CD4-positive, alpha-beta memory T cell (primary cell): ENCODE data around the gene SLC37A4. TPM values are rescaled to one million over a fixed set of nuclear protein-coding genes. Genes with fewer than 3 reads are reported as not detected.
"Not testable (repeated sequence)": the region's sequence is repeated elsewhere in the genome, so short reads cannot be mapped to it uniquely, and the experiment has no call there.

Experiments
- CTCF ChIA-PET: fragments of 350-600 bp; sonication (Branson Sonifier 250); formaldehyde crosslinking; loops from one replicate; lab custom pipeline; 2021; ENCODE audit warnings: inconsistent platforms; ENCODE audit not compliant: partially characterized antibody; lab: Charles Lee
- POLR2A ChIA-PET: fragments of 350-600 bp; sonication (Branson Sonifier 250); formaldehyde crosslinking; loops from one replicate; lab custom pipeline; 2021; ENCODE audit not compliant: partially characterized antibody; lab: Charles Lee
- DNase-seq, 5 donors: peaks; one replicate each; pipeline versions ENCODE4 v3.0.0 to v3.0.0-alpha.2; 2020 to 2022; ENCODE audit warnings: mixed read lengths in 1 of 5
- H3K27ac ChIP-seq: one replicate; pipeline ENCODE4 v1.7.0; 2013; ENCODE audit warnings: low read depth, low read length
- H3K27me3 ChIP-seq: 2 replicates; pipeline ENCODE4 v1.7.0; 2013; ENCODE audit warnings: mild to moderate bottlenecking, low read length, moderate library complexity; ENCODE audit not compliant: insufficient read depth
- H3K36me3 ChIP-seq: 2 replicates; pipeline ENCODE4 v1.7.0; 2013; ENCODE audit warnings: mild to moderate bottlenecking, low read length, moderate library complexity; ENCODE audit not compliant: insufficient read depth
- H3K4me1 ChIP-seq: 2 replicates; pipeline ENCODE4 v1.7.0; 2013; ENCODE audit warnings: mild to moderate bottlenecking, low read length, moderate library complexity; ENCODE audit not compliant: insufficient read depth
- H3K4me3 ChIP-seq, 2 donors: one replicate each; pipeline ENCODE4 v1.7.0; 2013; ENCODE audit warnings: low read length in 2 of 2, mild to moderate bottlenecking in 1 of 2
- H3K9me3 ChIP-seq, 2 donors: one replicate each; pipeline ENCODE4 v1.7.0; 2013; ENCODE audit warnings: low read length in 2 of 2, control low read depth in 1 of 2; ENCODE audit not compliant: control insufficient read depth in 1 of 2
- H3K27ac Mint-ChIP-seq, 7 donors: one replicate each; pipeline ENCODE4 v1.8.0; 2020 to 2021; ENCODE audit warnings: mixed read lengths in 7 of 7, mild to moderate bottlenecking in 6 of 7, inconsistent platforms in 3 of 7, moderate library complexity in 3 of 7
- H3K27me3 Mint-ChIP-seq, 2 donors: one replicate each; pipeline ENCODE4 v1.8.0; 2020 to 2021; ENCODE audit warnings: mixed read lengths in 2 of 2
- H3K36me3 Mint-ChIP-seq, 2 donors: one replicate each; pipeline ENCODE4 v1.8.0; 2020 to 2021; ENCODE audit warnings: mixed read lengths in 2 of 2, inconsistent platforms in 1 of 2, mild to moderate bottlenecking in 1 of 2
- H3K4me1 Mint-ChIP-seq, 4 donors: one replicate each; pipeline ENCODE4 v1.8.0; 2020 to 2021; ENCODE audit warnings: mixed read lengths in 4 of 4, mild to moderate bottlenecking in 1 of 4
- H3K4me3 Mint-ChIP-seq, 8 donors: one replicate each; pipeline ENCODE4 v1.8.0; 2020 to 2021; ENCODE audit warnings: mixed read lengths in 8 of 8, mild to moderate bottlenecking in 7 of 8, moderate library complexity in 6 of 8, inconsistent platforms in 3 of 8
- H3K9me3 Mint-ChIP-seq, 8 donors: one replicate each; pipeline ENCODE4 v1.8.0; 2020 to 2021; ENCODE audit warnings: mixed read lengths in 8 of 8, mild to moderate bottlenecking in 5 of 8, inconsistent platforms in 3 of 8, moderate library complexity in 1 of 8
- intact Hi-C: fragments of 100-400 bp; cut with micrococcal nuclease; formaldehyde crosslinking; loops from one replicate; pipeline ENCODE4 v1.15.1; 2023
- polyA plus RNA-seq, 2 donors: library from polyadenylated mRNA; unstranded; fragments of 300-500 nt; fragmentation: Illumina TruSeq; gene quantifications; one replicate each; pipeline ENCODE4 v1.2.3, GENCODE V29; 2021
- total RNA-seq, 2 experiments: library from RNA; stranded (reverse); gene quantifications; one replicate each; pipeline ENCODE4 v1.2.3, GENCODE V29; 2021

The SLC37A4 gene
- total and polyA plus RNA-seq, 4 experiments from 2014 or later, result 10.6 to 14.8 (median 13.8) TPM

DNA sequence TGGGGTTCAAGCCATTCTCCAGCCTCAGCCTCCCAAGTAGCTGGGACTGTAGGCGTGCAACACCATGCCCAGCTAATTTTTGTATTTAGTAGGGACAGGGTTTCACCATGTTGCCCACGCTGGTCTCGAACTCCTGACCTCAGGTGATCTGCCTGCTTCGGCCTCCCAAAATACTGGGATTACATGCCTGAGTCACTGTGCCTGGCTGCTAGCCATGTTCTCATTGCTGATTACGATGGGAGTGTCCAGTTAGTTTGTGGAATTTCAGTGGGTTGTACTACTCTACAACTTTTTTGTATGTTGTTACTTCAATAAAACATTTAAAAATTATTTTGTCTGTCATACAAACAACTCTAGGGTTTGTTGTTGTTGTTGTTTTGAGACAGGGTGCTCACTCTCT is 32.1 kb upstream of the SLC37A4 start:
- Histone ChIP-seq H3K27me3 (no peaks in the 10 kb centered on the region), H3K4me1 (peaks cover 29% of the 10 kb centered on the region), H3K27ac (no peak overlapping the region), H3K36me3 (no peaks in the 10 kb centered on the region), H3K4me3 (no peak overlapping the region), H3K9me3 (no peaks in the 10 kb centered on the region)
- Mint-ChIP-seq H3K4me1 (peaks cover 17 to 37% (median 32%) of the 10 kb centered on the region in 4 donors), H3K4me3 (no peak overlapping the region), H3K36me3 (peaks cover 0 to 13% of the 10 kb centered on the region in 2 donors), H3K27me3 (no peaks in the 10 kb centered on the region), H3K9me3 (no peaks in the 10 kb centered on the region), H3K27ac (no peak overlapping the region)
- ChIA-PET CTCF (interaction anchor here (0.6 to 3.3 kb wide), 5 partner anchors 11 to 259 kb away, joined by 3 to 11 read pairs (median 3); no protein-coding TSS in a partner anchor), POLR2A (interaction anchor here (3.3 kb wide), 1 partner anchor 32 kb away, joined by 11 read pairs; a partner anchor contains a TSS)
- intact Hi-C loops, result no loop called here
- no peak for DNase-seq

- Mint-ChIP-seq H3K4me3 (no peak overlapping the region), H3K4me1 (peaks cover 11 to 35% (median 27%) of the 10 kb centered on the region in 4 donors), H3K27ac (peak overlapping the region in 1 of 7 donors; percentile 8), H3K9me3 (no peaks in the 10 kb centered on the region), H3K36me3 (peaks cover 0 to 15% of the 10 kb centered on the region in 2 donors), H3K27me3 (no peaks in the 10 kb centered on the region)
- CTCF ChIA-PET, result interaction anchor here (1.1 to 3.3 kb wide), 4 partner anchors 14 to 135 kb away, joined by 3 to 11 read pairs (median 4); no protein-coding TSS in a partner anchor
- no peak overlapping the region for H3K4me3 ChIP-seq
- no peaks in the 10 kb centered on the region for H3K9me3 ChIP-seq
- H3K36me3 ChIP-seq, result no peaks in the 10 kb centered on the region
- peaks cover 25% of the 10 kb centered on the region for H3K4me1 ChIP-seq
- POLR2A ChIA-PET, result interaction anchor here (1.1 to 3.3 kb wide), 3 partner anchors 30 to 61 kb away, joined by 3 to 11 read pairs (median 4); partner anchors contain the start of gene SLC37A4
- DNase-seq, result no peak
- H3K27ac ChIP-seq, result no peak overlapping the region
- no peaks in the 10 kb centered on the region for H3K27me3 ChIP-seq
- intact Hi-C loops, result no loop called here
Observed at GRCh38 chr11:119061256-119061655, 30.6 kb upstream of the SLC37A4 start.

GRCh38 chr11:119059128-119059527 is 28.5 kb upstream of the SLC37A4 start:
- DNase-seq, intact Hi-C loops, CTCF ChIA-PET, H3K4me3 ChIP-seq, H3K27me3 Mint-ChIP-seq, H3K27me3 ChIP-seq, H3K9me3 Mint-ChIP-seq, H3K9me3 ChIP-seq, H3K27ac ChIP-seq: not testable (repeated sequence)
- H3K4me1 Mint-ChIP-seq, result peaks cover 13 to 37% (median 29%) of the 10 kb centered on the region in 4 donors
- H3K27ac Mint-ChIP-seq, result peak overlapping the region in 1 of 7 donors; percentile 88
- POLR2A ChIA-PET, result interaction anchor here (1.0 kb wide), 1 partner anchor 8 kb away, joined by 3 read pairs; no protein-coding TSS in a partner anchor
- H3K36me3 Mint-ChIP-seq, result peaks cover 13 to 31% of the 10 kb centered on the region in 2 donors
- Histone ChIP-seq H3K4me1 (peaks cover 21% of the 10 kb centered on the region), H3K36me3 (peaks cover 13% of the 10 kb centered on the region)
- peak overlapping the region in 2 of 8 donors; percentile 14 to 51 for H3K4me3 Mint-ChIP-seq

GRCh38 chr11:119057000-119057769 is 26.5 kb upstream of the SLC37A4 start, which contains the start of gene HYOU1:
Gene HYOU1, minus strand, starts transcription at chr11:119057205. Its CDS starts 1,045 bp downstream, at chr11:119056160.
- Histone ChIP-seq H3K36me3 (peaks cover 33% of the 10 kb centered on the region), H3K4me1 (peaks cover 25% of the 10 kb centered on the region), H3K27ac (peak within 1 kb of the TSS; percentile 91), H3K27me3 (no peaks in the 10 kb centered on the region), H3K4me3 (peak within 1 kb of the TSS; percentile 82 to 87), H3K9me3 (no peaks in the 10 kb centered on the region)
- Mint-ChIP-seq H3K9me3 (no peaks in the 10 kb centered on the region), H3K27me3 (no peaks in the 10 kb centered on the region), H3K4me1 (peaks cover 20 to 52% (median 39%) of the 10 kb centered on the region in 4 donors), H3K27ac (peak within 1 kb of the TSS; percentile 91 to 98 (median 97)), H3K36me3 (peaks cover 29 to 49% of the 10 kb centered on the region in 2 donors), H3K4me3 (peak within 1 kb of the TSS; percentile 92 to 98 (median 97))
- ChIA-PET POLR2A (interaction anchor here (0.8 to 5.3 kb wide), 24 partner anchors 9 to 266 kb away, joined by 3 to 67 read pairs (median 6); partner anchors contain the start of genes C2CD2L, CBL, CENATAC and DDX6), CTCF (interaction anchor here (0.9 to 2.5 kb wide), 12 partner anchors 10 to 265 kb away, joined by 3 to 17 read pairs (median 4); partner anchors contain the start of genes DPAGT1, HINFP, SLC37A4 and VPS11)
- DNase-seq, result peak; percentile 98
- intact Hi-C loops, result loop anchor here (1.0 to 2.0 kb wide), 7 partner anchors 10 to 140 kb away; partner anchors contain the start of genes CENATAC, DPAGT1, RPS25 and SLC37A4

GRCh38 chr11:119056421-119056999 is 25.8 kb upstream of the SLC37A4 start:
- H3K27me3 ChIP-seq, result no peaks in the 10 kb centered on the region
- peaks cover 27% of the 10 kb centered on the region for H3K4me1 ChIP-seq
- Mint-ChIP-seq H3K9me3 (no peaks in the 10 kb centered on the region), H3K27ac (peak overlapping the region; percentile 91 to 98 (median 97)), H3K4me3 (peak overlapping the region; percentile 92 to 98 (median 97)), H3K36me3 (peaks cover 34 to 54% of the 10 kb centered on the region in 2 donors), H3K27me3 (no peaks in the 10 kb centered on the region), H3K4me1 (peaks cover 24 to 59% (median 43%) of the 10 kb centered on the region in 4 donors)
- H3K9me3 ChIP-seq, result no peaks in the 10 kb centered on the region
- H3K27ac ChIP-seq, result peak overlapping the region; percentile 91
- ChIA-PET CTCF (interaction anchor here (0.6 to 2.5 kb wide), 11 partner anchors 10 to 140 kb away, joined by 3 to 17 read pairs (median 4); partner anchors contain the start of genes DPAGT1, HINFP, SLC37A4 and VPS11), POLR2A (interaction anchor here (0.7 to 5.3 kb wide), 25 partner anchors 8 to 265 kb away, joined by 3 to 67 read pairs (median 6); partner anchors contain the start of genes C2CD2L, CBL, CENATAC and DDX6)
- peaks cover 40% of the 10 kb centered on the region for H3K36me3 ChIP-seq
- H3K4me3 ChIP-seq, result peak overlapping the region; percentile 78 to 82
- DNase-seq, result peak; percentile 38 to 79 (median 50)
- intact Hi-C loops, result loop anchor here (2.0 kb wide), 1 partner anchor 140 kb away; no protein-coding TSS in a partner anchor

DNA sequence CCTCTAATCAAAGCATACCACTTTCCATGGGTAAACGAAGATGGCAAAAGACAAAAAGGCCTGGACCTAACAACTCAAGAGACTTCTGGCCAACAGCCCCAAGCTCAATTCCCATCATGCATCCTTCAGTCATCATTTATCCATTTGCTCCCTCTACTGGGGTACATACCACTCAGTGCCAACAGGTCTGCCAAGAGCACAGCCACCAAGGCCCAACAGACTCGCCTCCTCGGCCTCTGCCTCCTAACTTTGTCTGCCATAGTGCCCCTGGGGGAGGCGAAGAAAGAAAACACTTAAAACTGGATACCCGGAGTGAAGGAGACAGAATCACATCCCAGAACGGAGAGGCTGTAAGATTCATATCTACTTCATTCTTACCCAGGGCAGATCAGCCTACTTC is 25.2 kb upstream of the SLC37A4 start:
- Histone ChIP-seq H3K9me3 (no peaks in the 10 kb centered on the region), H3K27ac (peak overlapping the region; percentile 91), H3K27me3 (no peaks in the 10 kb centered on the region), H3K4me1 (peaks cover 27% of the 10 kb centered on the region), H3K4me3 (peak overlapping the region; percentile 78 to 82), H3K36me3 (peaks cover 46% of the 10 kb centered on the region)
- Mint-ChIP-seq H3K36me3 (peaks cover 40 to 60% of the 10 kb centered on the region in 2 donors), H3K4me3 (peak overlapping the region; percentile 80 to 98 (median 85)), H3K9me3 (no peaks in the 10 kb centered on the region), H3K27ac (peak overlapping the region; percentile 72 to 91 (median 88)), H3K4me1 (peaks cover 26 to 65% (median 46%) of the 10 kb centered on the region in 4 donors), H3K27me3 (no peaks in the 10 kb centered on the region)
- intact Hi-C loops, result loop anchor here (2.0 kb wide), 1 partner anchor 141 kb away; no protein-coding TSS in a partner anchor
- POLR2A ChIA-PET, result interaction anchor here (0.7 to 5.3 kb wide), 20 partner anchors 9 to 264 kb away, joined by 3 to 67 read pairs (median 7); partner anchors contain the start of genes C2CD2L, CENATAC, DDX6 and DPAGT1
- CTCF ChIA-PET, result interaction anchor here (0.6 to 2.5 kb wide), 10 partner anchors 9 to 141 kb away, joined by 3 to 17 read pairs (median 4); partner anchors contain the start of genes DPAGT1, HINFP and VPS11
- DNase-seq, result peak in 2 of 5 donors; percentile 4 to 13
